Osteocyte (in vitro differentiated cells): Measurements from ENCODE around the gene MAMLD1. TPM values are rescaled to one million over a fixed set of nuclear protein-coding genes. Genes with fewer than 3 reads are reported as not detected.

Experiments used
- DNase-seq: peaks from one replicate; pipeline ENCODE4 v3.0.0; 2021; ENCODE audit warnings: mixed read lengths; ENCODE audit not compliant: unreplicated experiment; ENCODE audit errors: extremely low spot score
- H3K27ac Mint-ChIP-seq: one replicate; pipeline ENCODE4 v1.8.0; 2021; ENCODE audit warnings: mild to moderate bottlenecking, mixed read lengths; ENCODE audit not compliant: unreplicated experiment
- H3K27me3 Mint-ChIP-seq: one replicate; pipeline ENCODE4 v1.8.0; 2021; ENCODE audit warnings: mixed read lengths; ENCODE audit not compliant: unreplicated experiment
- H3K36me3 Mint-ChIP-seq: one replicate; pipeline ENCODE4 v1.8.0; 2021; ENCODE audit warnings: mixed read lengths; ENCODE audit not compliant: unreplicated experiment
- H3K4me1 Mint-ChIP-seq: one replicate; pipeline ENCODE4 v1.8.0; 2021; ENCODE audit warnings: mixed read lengths; ENCODE audit not compliant: unreplicated experiment
- H3K4me3 Mint-ChIP-seq: one replicate; pipeline ENCODE4 v1.8.0; 2021; ENCODE audit warnings: mild to moderate bottlenecking, moderate library complexity, mixed read lengths; ENCODE audit not compliant: unreplicated experiment
- H3K9me3 Mint-ChIP-seq: one replicate; pipeline ENCODE4 v1.8.0; 2021; ENCODE audit warnings: mixed read lengths; ENCODE audit not compliant: unreplicated experiment
- total RNA-seq: library from RNA; stranded (reverse); gene quantifications from 2 replicates; pipeline ENCODE4 v1.2.1, GENCODE V29; 2021
- TF ChIP-seq, protein P1 (sequence below): fragments of 200-600 bp; sonication (generic); IDR thresholded peaks from 2 replicates; pipeline ENCODE4 v1.5.0; 2021; ENCODE audit warnings: antibody characterized with exemption, mild to moderate bottlenecking, moderate library complexity

The MAMLD1 gene
- total RNA-seq, 1 donor from 2014 or later = 13.2 TPM

DNA sequence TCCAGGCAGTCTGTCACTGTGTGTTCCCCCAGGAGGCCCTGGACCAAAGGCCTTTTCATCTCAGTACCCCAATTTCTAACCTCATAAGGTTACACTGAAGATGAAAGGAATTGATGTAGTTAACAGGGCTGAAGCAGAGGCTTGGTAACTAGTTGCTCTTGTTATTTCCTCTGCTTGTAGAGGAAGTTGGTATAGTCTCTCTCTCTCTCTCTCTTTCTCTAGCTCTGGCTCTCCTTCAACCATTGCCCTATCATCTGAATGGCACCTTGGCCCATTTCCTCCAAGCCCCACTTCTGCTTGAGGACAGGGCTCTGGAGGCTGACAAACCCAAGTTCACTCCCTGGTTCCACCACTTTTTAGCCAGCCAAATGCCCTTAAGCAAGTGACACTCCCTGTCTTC is 96.1 kb downstream of the MAMLD1 start:
- H3K4me3 Mint-ChIP-seq = no peak overlapping the region
- peaks cover 3% of the 10 kb centered on the region for H3K4me1 Mint-ChIP-seq
- H3K27ac Mint-ChIP-seq = no peak overlapping the region
- H3K9me3 Mint-ChIP-seq = peaks cover 3% of the 10 kb centered on the region
- TF ChIP-seq, protein P1, sequence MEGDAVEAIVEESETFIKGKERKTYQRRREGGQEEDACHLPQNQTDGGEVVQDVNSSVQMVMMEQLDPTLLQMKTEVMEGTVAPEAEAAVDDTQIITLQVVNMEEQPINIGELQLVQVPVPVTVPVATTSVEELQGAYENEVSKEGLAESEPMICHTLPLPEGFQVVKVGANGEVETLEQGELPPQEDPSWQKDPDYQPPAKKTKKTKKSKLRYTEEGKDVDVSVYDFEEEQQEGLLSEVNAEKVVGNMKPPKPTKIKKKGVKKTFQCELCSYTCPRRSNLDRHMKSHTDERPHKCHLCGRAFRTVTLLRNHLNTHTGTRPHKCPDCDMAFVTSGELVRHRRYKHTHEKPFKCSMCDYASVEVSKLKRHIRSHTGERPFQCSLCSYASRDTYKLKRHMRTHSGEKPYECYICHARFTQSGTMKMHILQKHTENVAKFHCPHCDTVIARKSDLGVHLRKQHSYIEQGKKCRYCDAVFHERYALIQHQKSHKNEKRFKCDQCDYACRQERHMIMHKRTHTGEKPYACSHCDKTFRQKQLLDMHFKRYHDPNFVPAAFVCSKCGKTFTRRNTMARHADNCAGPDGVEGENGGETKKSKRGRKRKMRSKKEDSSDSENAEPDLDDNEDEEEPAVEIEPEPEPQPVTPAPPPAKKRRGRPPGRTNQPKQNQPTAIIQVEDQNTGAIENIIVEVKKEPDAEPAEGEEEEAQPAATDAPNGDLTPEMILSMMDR = no peak
- DNase-seq = no peak
- H3K36me3 Mint-ChIP-seq = peaks cover 2% of the 10 kb centered on the region
- no peaks in the 10 kb centered on the region for H3K27me3 Mint-ChIP-seq

DNA sequence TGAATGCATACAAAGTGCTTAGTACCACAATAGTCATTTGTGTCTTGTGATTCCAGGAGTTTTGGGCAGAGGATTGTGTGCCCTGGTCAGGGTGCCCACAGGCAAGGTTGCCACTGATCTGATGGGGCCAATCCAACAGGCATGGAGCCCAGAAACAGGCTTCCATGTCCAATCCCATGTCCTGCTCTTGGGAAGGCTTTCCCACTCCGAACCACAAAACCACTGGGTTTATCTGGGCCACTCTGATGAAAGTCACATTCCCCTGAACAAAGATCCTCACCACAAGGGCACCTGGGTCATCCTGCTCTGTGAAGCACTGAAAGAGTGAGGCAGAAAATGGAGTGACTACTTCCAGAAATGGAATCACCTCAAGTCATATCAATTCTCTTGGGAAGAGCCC is 96.9 kb downstream of the MAMLD1 start:
- no peak for DNase-seq
- peaks cover 5% of the 10 kb centered on the region for H3K36me3 Mint-ChIP-seq
- no peaks in the 10 kb centered on the region for H3K27me3 Mint-ChIP-seq
- H3K4me1 Mint-ChIP-seq = no peaks in the 10 kb centered on the region
- no peak overlapping the region for H3K4me3 Mint-ChIP-seq
- TF ChIP-seq, protein P1 = no peak
- peaks cover 5% of the 10 kb centered on the region for H3K9me3 Mint-ChIP-seq
- H3K27ac Mint-ChIP-seq = no peak overlapping the region

DNA sequence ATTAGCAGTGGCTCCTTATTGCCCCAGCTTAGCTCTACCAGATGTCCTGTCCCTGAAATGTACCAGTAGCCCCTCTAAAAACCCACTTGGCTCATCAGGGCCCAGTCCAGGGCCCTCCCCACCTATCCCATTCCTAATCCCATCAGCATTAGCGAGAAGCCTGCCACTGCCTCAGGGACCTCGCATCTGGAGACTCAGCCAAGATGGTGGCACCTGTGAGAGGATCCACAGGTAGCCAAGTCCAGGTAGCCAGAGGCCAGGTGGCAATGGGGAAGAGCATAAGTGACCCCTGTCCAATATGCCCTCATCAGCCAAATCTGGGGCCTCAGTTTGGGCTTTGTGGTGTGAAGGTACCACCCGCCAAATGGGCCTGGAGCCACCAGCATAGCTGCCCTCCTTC is 97.7 kb downstream of the MAMLD1 start:
- DNase-seq = no peak
- Mint-ChIP-seq H3K36me3 (peaks cover 5% of the 10 kb centered on the region), H3K4me3 (no peak overlapping the region), H3K9me3 (peaks cover 9% of the 10 kb centered on the region), H3K4me1 (no peaks in the 10 kb centered on the region), H3K27me3 (no peaks in the 10 kb centered on the region), H3K27ac (no peak overlapping the region)
- TF ChIP-seq, protein P1 = no peak

DNA sequence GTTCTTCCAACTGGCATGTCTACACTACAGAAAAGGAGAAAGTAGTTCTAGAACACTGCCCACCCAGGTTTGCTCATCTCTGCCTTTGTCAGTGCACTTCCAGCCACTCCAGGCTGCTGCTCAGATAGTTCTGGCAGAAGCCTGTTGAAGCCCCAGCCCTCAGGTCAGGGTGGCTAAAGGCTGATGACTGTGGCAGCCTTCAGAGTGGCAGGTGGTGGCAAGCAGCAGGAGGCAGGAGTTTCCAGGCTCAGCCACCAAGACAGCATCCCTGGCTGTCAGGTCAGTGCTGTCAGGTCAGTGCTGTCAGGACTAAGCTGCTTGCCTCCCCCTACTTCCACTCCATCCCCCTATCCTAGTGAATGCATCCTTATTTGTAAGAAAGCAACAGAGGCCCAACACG is 100.4 kb downstream of the MAMLD1 start:
- Mint-ChIP-seq H3K36me3 (peaks cover 5% of the 10 kb centered on the region), H3K9me3 (peaks cover 9% of the 10 kb centered on the region), H3K27ac (no peak overlapping the region), H3K27me3 (no peaks in the 10 kb centered on the region), H3K4me3 (no peak overlapping the region), H3K4me1 (no peaks in the 10 kb centered on the region)
- TF ChIP-seq, protein P1 = no peak
- DNase-seq = peak; percentile 27

DNA sequence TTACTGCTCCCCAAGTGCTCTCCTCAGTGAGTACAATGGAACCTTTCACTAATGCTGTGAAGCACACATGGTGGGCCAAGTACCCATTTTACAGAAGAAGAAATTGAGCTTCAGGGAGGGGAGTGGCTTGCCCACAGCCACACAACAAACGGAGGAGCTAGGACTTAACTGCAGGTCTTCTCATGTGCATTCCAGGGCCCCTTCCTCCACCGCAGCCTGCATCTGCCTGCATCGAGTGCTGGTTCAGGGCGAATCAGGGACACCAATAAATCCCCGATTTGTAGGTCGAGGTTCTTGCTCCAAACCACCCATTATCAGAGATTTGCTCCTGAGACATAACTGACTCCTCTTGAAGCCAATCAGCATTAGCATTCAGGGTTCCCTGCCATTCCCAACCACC is 100.9 kb downstream of the MAMLD1 start:
- Mint-ChIP-seq H3K27ac (no peak overlapping the region), H3K36me3 (peaks cover 5% of the 10 kb centered on the region), H3K4me3 (no peak overlapping the region), H3K27me3 (no peaks in the 10 kb centered on the region), H3K4me1 (no peaks in the 10 kb centered on the region), H3K9me3 (peaks cover 9% of the 10 kb centered on the region)
- peak; percentile 53 for DNase-seq
- TF ChIP-seq, protein P1 = no peak
